ENCODE measurements around the gene MOXD1.
"Not testable (repeated sequence)": the region's sequence is repeated elsewhere in the genome, so short reads cannot be mapped to it uniquely, and the experiment has no call there.

The MOXD1 gene

DNA sequence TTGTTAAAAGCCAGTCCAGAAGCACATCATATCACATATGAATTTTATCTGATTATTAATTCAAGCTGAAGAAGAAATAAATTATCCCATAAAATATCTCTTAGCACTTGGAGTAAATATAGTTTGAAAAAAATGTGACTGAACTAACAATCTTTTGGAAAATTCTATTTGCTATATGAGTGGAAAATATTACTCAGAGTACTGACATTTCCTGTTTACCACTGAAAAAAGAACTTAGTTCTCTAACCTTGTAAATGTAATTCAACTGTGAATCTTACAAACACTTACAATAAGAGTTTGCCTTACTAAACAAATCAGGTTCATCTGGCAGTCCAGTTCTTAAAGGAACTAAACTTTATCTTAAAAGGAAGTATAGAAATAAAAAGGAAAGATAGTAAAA is 44.2 kb downstream of the MOXD1 start:
- Histone ChIP-seq H3K36me3 (ENCODE audit: control insufficient read depth, insufficient read depth, low read length) (no peaks in the 10 kb centered on the region), H3K4me1 (ENCODE audit: control insufficient read depth, insufficient read depth, low read length, poor library complexity, severe bottlenecking) (no peaks in the 10 kb centered on the region), H3K9me3 (ENCODE audit: control insufficient read depth, low read length) (no peaks in the 10 kb centered on the region), H3K27me3 (replicated peaks; ENCODE audit: control insufficient read depth, insufficient read depth, low read length, poor library complexity, severe bottlenecking) (no peaks in the 10 kb centered on the region), H3K27ac (ENCODE audit: insufficient read depth, low read length, poor library complexity, severe bottlenecking) (no peak overlapping the region), H3K4me3 (ENCODE audit: insufficient read depth, low read depth, low read length, poor library complexity, severe bottlenecking) (no peak overlapping the region)
- no peak for DNase-seq

DNA sequence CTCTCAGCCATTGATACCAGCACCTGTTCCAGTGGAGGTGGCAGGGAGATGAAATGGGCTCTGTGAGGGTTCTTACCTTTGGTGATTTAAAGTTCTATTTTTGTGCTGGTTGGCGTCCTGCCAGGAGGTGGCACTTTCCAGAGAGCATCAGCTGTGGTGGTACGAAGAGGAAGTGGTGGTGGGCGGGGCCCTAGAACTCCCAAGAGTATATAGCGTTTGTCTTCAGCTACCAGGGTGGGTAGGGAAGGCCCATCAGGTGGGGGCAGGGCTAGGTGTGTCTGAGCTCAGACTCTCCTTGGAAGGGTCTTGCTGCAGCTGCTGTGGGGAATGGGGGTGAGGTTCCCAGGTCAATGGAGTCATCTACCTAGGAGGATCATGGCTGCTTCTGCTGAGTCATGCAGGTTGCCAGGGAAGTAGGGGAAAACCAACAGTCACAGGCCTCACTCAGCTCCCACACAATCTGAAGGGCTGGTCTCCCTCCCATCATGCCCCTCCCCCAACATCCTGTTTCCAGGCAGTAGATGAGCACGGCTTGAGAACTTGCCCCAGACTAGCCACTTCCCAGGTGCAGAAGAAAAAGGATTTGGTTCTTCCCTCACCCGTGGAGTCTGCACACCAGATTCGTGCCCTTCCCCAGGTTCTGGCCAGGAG is 46.6 kb downstream of the MOXD1 start:
- DNase-seq: no peak
- Histone ChIP-seq H3K4me3 (ENCODE audit: insufficient read depth, low read depth, low read length, poor library complexity, severe bottlenecking) (no peak overlapping the region), H3K27ac (ENCODE audit: insufficient read depth, low read length, poor library complexity, severe bottlenecking) (no peak overlapping the region), H3K27me3 (replicated peaks; ENCODE audit: control insufficient read depth, insufficient read depth, low read length, poor library complexity, severe bottlenecking) (no peaks in the 10 kb centered on the region), H3K9me3 (ENCODE audit: control insufficient read depth, low read length) (no peaks in the 10 kb centered on the region), H3K36me3 (ENCODE audit: control insufficient read depth, insufficient read depth, low read length) (no peaks in the 10 kb centered on the region), H3K4me1 (ENCODE audit: control insufficient read depth, insufficient read depth, low read length, poor library complexity, severe bottlenecking) (no peaks in the 10 kb centered on the region)

DNA sequence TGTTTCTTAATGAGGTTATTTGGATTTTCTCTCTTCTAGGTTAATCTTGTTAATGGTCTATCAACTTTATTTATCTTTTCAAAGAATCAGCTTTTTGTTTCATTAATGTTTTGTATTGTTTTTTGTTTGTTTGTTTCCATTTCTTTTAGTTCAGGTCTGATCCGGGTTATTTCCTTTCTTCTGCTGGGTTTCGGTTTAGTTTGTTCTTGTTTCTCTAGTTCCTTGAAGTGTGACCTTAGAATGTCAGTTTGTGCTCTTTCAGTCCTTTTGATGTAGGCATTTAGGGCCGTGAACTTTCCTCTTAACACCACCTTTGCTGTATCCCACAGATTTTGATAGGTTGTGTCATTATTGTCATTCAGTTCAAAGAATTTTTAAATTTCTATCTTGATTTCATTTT is 49.3 kb downstream of the MOXD1 start:
- not testable (repeated sequence) for H3K4me3 ChIP-seq (ENCODE audit: insufficient read depth, low read depth, low read length, poor library complexity, severe bottlenecking); H3K9me3 ChIP-seq (ENCODE audit: control insufficient read depth, low read length); H3K4me1 ChIP-seq (ENCODE audit: control insufficient read depth, insufficient read depth, low read length, poor library complexity, severe bottlenecking); DNase-seq; H3K27me3 ChIP-seq (replicated peaks; ENCODE audit: control insufficient read depth, insufficient read depth, low read length, poor library complexity, severe bottlenecking); H3K27ac ChIP-seq (ENCODE audit: insufficient read depth, low read length, poor library complexity, severe bottlenecking); H3K36me3 ChIP-seq (ENCODE audit: control insufficient read depth, insufficient read depth, low read length)

DNA sequence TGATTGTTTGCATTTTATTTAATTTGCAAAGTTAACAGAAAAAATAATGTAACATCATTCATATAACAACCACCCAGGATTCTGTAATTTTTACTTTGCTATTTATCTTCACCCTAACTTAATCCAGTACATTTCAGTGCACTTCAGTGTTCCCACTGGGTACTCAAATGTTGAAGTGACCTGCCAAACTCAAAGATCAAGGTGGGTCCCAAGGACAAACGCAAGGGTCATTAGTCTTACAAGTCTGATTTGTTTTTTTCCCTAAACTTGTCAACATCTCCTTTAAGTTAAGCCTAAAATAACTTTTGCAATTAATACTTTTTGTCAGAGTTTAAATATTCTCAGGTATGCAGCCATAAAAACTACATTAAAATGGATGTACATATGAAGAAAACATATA is 53.0 kb downstream of the MOXD1 start:
- no peaks in the 10 kb centered on the region for H3K36me3 ChIP-seq (ENCODE audit: control insufficient read depth, insufficient read depth, low read length)
- no peak for DNase-seq

GRCh38 chr6:132344811-132345210 is 56.5 kb downstream of the MOXD1 start:
- DNase-seq: no peak
- Histone ChIP-seq H3K9me3 (ENCODE audit: control insufficient read depth, low read length) (no peaks in the 10 kb centered on the region), H3K27ac (ENCODE audit: insufficient read depth, low read length, poor library complexity, severe bottlenecking) (no peak overlapping the region), H3K27me3 (replicated peaks; ENCODE audit: control insufficient read depth, insufficient read depth, low read length, poor library complexity, severe bottlenecking) (no peaks in the 10 kb centered on the region), H3K36me3 (ENCODE audit: control insufficient read depth, insufficient read depth, low read length) (no peaks in the 10 kb centered on the region), H3K4me3 (ENCODE audit: insufficient read depth, low read depth, low read length, poor library complexity, severe bottlenecking) (no peak overlapping the region), H3K4me1 (ENCODE audit: control insufficient read depth, insufficient read depth, low read length, poor library complexity, severe bottlenecking) (no peaks in the 10 kb centered on the region)

More for the DNA sequence above, 53.0 kb downstream of the MOXD1 start:
- no peaks in the 10 kb centered on the region for H3K4me1 ChIP-seq (ENCODE audit: control insufficient read depth, insufficient read depth, low read length, poor library complexity, severe bottlenecking)
- no peak overlapping the region for H3K4me3 ChIP-seq (ENCODE audit: insufficient read depth, low read depth, low read length, poor library complexity, severe bottlenecking)
- H3K27me3 ChIP-seq (replicated peaks; ENCODE audit: control insufficient read depth, insufficient read depth, low read length, poor library complexity, severe bottlenecking): no peaks in the 10 kb centered on the region
- no peaks in the 10 kb centered on the region for H3K9me3 ChIP-seq (ENCODE audit: control insufficient read depth, low read length)
- H3K27ac ChIP-seq (ENCODE audit: insufficient read depth, low read length, poor library complexity, severe bottlenecking): no peak overlapping the region

DNA sequence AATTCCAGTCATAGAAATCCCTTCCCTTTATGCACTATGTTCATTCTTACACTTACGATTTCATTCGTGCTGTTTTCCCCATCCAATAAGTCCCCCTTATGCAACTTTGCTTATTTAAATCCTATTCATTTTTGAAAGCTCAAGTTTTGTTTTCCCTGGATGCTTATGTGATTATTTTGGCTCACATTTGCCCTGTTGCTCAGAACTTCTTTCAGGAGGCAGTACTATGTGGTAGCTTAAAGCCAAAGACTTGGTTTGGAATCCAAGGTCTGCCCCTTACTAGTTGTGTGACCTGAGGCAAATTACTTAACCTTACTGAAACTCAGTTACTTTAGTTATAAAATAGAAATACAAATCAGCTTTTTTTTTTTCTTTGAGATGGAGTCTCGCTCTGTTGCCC is 59.6 kb downstream of the MOXD1 start:
- no peaks in the 10 kb centered on the region for H3K4me1 ChIP-seq (ENCODE audit: control insufficient read depth, insufficient read depth, low read length, poor library complexity, severe bottlenecking)
- H3K9me3 ChIP-seq (ENCODE audit: control insufficient read depth, low read length): no peaks in the 10 kb centered on the region
- H3K36me3 ChIP-seq (ENCODE audit: control insufficient read depth, insufficient read depth, low read length): no peaks in the 10 kb centered on the region
- H3K27ac ChIP-seq (ENCODE audit: insufficient read depth, low read length, poor library complexity, severe bottlenecking): no peak overlapping the region
- H3K4me3 ChIP-seq (ENCODE audit: insufficient read depth, low read depth, low read length, poor library complexity, severe bottlenecking): no peak overlapping the region
- H3K27me3 ChIP-seq (replicated peaks; ENCODE audit: control insufficient read depth, insufficient read depth, low read length, poor library complexity, severe bottlenecking): no peaks in the 10 kb centered on the region
- no peak for DNase-seq

GRCh38 chr6:132334521-132334885 is 66.8 kb downstream of the MOXD1 start:
- Histone ChIP-seq H3K36me3 (ENCODE audit: control insufficient read depth, insufficient read depth, low read length) (no peaks in the 10 kb centered on the region), H3K27me3 (replicated peaks; ENCODE audit: control insufficient read depth, insufficient read depth, low read length, poor library complexity, severe bottlenecking) (no peaks in the 10 kb centered on the region), H3K9me3 (ENCODE audit: control insufficient read depth, low read length) (no peaks in the 10 kb centered on the region), H3K4me3 (ENCODE audit: insufficient read depth, low read depth, low read length, poor library complexity, severe bottlenecking) (no peak overlapping the region), H3K4me1 (ENCODE audit: control insufficient read depth, insufficient read depth, low read length, poor library complexity, severe bottlenecking) (no peaks in the 10 kb centered on the region), H3K27ac (ENCODE audit: insufficient read depth, low read length, poor library complexity, severe bottlenecking) (no peak overlapping the region)
- no peak for DNase-seq

DNA sequence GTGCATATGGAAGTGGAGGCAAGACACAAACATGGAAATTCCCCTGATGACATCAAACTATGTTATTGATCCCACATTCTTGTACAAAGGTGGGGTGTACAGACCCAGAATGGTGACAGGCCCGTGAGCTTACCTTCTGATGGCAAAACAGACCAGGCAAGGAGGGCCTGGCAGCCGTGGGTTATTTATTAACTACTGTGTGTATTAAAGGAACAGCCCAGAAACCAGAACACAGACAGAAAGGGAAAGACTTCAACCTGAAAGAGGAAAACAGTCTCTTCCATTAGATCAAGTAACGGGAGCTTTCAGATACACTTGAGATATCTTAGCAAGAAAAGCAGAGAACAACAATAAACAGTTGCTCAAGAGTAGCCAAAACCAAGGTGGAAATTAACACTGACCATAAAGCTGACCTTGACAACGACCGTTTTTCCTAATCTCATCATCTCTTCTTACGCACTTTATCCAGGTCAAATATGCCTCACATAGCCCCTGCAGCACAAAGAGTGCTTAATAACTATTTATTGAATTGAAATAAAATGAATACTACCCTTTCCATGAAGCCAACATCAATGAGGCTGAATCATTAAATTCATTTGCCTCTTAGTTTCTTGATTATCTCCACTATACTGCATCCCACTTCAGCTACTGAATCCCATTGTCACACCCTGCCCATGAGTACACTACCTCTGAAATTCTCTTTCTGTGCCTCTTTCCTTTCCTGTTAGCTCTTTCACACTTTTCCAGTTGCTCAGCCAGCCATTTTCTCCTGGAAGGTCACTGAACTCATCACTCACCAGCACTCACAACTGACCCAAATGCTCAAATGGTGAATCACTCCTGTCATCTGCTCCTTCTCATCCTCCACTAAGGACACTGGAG is 67.4 kb downstream of the MOXD1 start:
- Histone ChIP-seq H3K36me3 (ENCODE audit: control insufficient read depth, insufficient read depth, low read length) (no peaks in the 10 kb centered on the region), H3K4me1 (ENCODE audit: control insufficient read depth, insufficient read depth, low read length, poor library complexity, severe bottlenecking) (no peaks in the 10 kb centered on the region), H3K9me3 (ENCODE audit: control insufficient read depth, low read length) (no peaks in the 10 kb centered on the region), H3K4me3 (ENCODE audit: insufficient read depth, low read depth, low read length, poor library complexity, severe bottlenecking) (no peak overlapping the region), H3K27me3 (replicated peaks; ENCODE audit: control insufficient read depth, insufficient read depth, low read length, poor library complexity, severe bottlenecking) (no peaks in the 10 kb centered on the region), H3K27ac (ENCODE audit: insufficient read depth, low read length, poor library complexity, severe bottlenecking) (no peak overlapping the region)
- DNase-seq: no peak

GRCh38 chr6:132330759-132331158 is 70.5 kb downstream of the MOXD1 start:
- Histone ChIP-seq H3K36me3 (ENCODE audit: control insufficient read depth, insufficient read depth, low read length) (no peaks in the 10 kb centered on the region), H3K27ac (ENCODE audit: insufficient read depth, low read length, poor library complexity, severe bottlenecking) (no peak overlapping the region), H3K4me3 (ENCODE audit: insufficient read depth, low read depth, low read length, poor library complexity, severe bottlenecking) (no peak overlapping the region), H3K27me3 (replicated peaks; ENCODE audit: control insufficient read depth, insufficient read depth, low read length, poor library complexity, severe bottlenecking) (no peaks in the 10 kb centered on the region), H3K9me3 (ENCODE audit: control insufficient read depth, low read length) (no peaks in the 10 kb centered on the region), H3K4me1 (ENCODE audit: control insufficient read depth, insufficient read depth, low read length, poor library complexity, severe bottlenecking) (no peaks in the 10 kb centered on the region)
- DNase-seq: no peak

DNA sequence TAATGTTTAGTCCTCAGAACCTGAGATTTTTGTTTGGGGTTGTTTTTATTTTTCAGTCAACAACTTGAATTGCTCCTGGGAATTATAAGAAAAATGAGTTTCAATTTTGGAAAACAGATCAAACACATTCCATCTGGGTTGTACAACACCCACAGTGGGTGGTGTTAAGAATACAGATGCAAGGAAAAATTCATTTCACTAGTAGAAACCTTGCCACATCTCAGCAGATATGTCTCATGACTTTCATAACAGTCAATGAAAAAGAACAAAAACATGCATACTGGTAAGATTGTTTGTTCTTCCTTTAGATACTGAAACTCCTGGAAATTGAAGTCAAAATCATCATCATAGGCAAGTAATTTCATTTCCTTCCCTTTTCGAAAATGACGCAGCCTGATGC is 78.9 kb downstream of the MOXD1 start:
- no peak for DNase-seq

More for the DNA sequence above, 78.9 kb downstream of the MOXD1 start:
- Histone ChIP-seq H3K27ac (ENCODE audit: insufficient read depth, low read length, poor library complexity, severe bottlenecking) (no peak overlapping the region), H3K36me3 (ENCODE audit: control insufficient read depth, insufficient read depth, low read length) (no peaks in the 10 kb centered on the region), H3K4me3 (ENCODE audit: insufficient read depth, low read depth, low read length, poor library complexity, severe bottlenecking) (no peak overlapping the region), H3K9me3 (ENCODE audit: control insufficient read depth, low read length) (no peaks in the 10 kb centered on the region), H3K4me1 (ENCODE audit: control insufficient read depth, insufficient read depth, low read length, poor library complexity, severe bottlenecking) (no peaks in the 10 kb centered on the region), H3K27me3 (replicated peaks; ENCODE audit: control insufficient read depth, insufficient read depth, low read length, poor library complexity, severe bottlenecking) (no peaks in the 10 kb centered on the region)
